GM23338 (cell line): ENCODE measurements around the gene CHAF1B. TPM values are rescaled to one million over a fixed set of nuclear protein-coding genes. Genes with fewer than 3 reads are reported as not detected.

Experiments used
- ATAC-seq: fragments of 200-7000 bp; cut with Tn5 transposase; 3 replicates; pipeline ENCODE4 v1.9.1; 2020
- DNase-seq: peaks from one replicate; pipeline ENCODE4 v3.0.0-alpha.2; 2015; ENCODE audit warnings: low spot score
- H2AFZ ChIP-seq: fragments of 200-600 bp; sonication (generic); 2 replicates; pipeline ENCODE4 v1.8.0; 2016; ENCODE audit warnings: antibody characterized with exemption, mild to moderate bottlenecking, moderate library complexity
- H3F3A ChIP-seq: fragments of 200-600 bp; sonication (generic); replicated peaks from 2 replicates; pipeline ENCODE4 v1.8.0; 2017; ENCODE audit warnings: antibody characterized with exemption, mixed run types, low read depth
- H3K27ac ChIP-seq: fragments of 200-600 bp; sonication (generic); 2 replicates; pipeline ENCODE4 v1.6.1; 2016; ENCODE audit warnings: low read depth
- H3K27me3 ChIP-seq: fragments of 200-600 bp; sonication (generic); 2 replicates; pipeline ENCODE4 v1.8.0; 2016; ENCODE audit warnings: mild to moderate bottlenecking, mixed run types, moderate library complexity; ENCODE audit not compliant: insufficient read depth
- H3K36me3 ChIP-seq: fragments of 200-600 bp; sonication (generic); 2 replicates; pipeline ENCODE4 v1.8.0; 2016; ENCODE audit warnings: mild to moderate bottlenecking; ENCODE audit not compliant: insufficient read depth
- H3K4me1 ChIP-seq: fragments of 200-600 bp; sonication (generic); 2 replicates; pipeline ENCODE4 v1.8.0; 2016; ENCODE audit warnings: mild to moderate bottlenecking, moderate library complexity; ENCODE audit not compliant: insufficient read depth
- H3K4me2 ChIP-seq: fragments of 200-600 bp; sonication (generic); 2 replicates; pipeline ENCODE4 v1.7.1; 2017; ENCODE audit warnings: mixed run types
- H3K4me3 ChIP-seq: fragments of 200-600 bp; sonication (generic); 2 replicates; pipeline ENCODE4 v1.6.1; 2016; ENCODE audit warnings: mixed run types
- H3K79me2 ChIP-seq: fragments of 200-600 bp; sonication (generic); replicated peaks from 2 replicates; pipeline ENCODE4 v1.8.0; 2017; ENCODE audit warnings: mild to moderate bottlenecking; ENCODE audit not compliant: insufficient read depth
- H3K9me2 ChIP-seq: fragments of 200-600 bp; sonication (generic); 2 replicates; pipeline ENCODE4 v1.8.0; 2017; ENCODE audit not compliant: insufficient read depth
- H4K20me1 ChIP-seq: fragments of 200-600 bp; sonication (generic); replicated peaks from 2 replicates; pipeline ENCODE4 v1.8.0; 2017; ENCODE audit warnings: mild to moderate bottlenecking; ENCODE audit not compliant: insufficient read depth
- H3K27ac Mint-ChIP-seq: 2 replicates; pipeline ENCODE4 v1.8.0; 2020; ENCODE audit warnings: inconsistent platforms, mild to moderate bottlenecking, moderate library complexity, mixed read lengths
- H3K27me3 Mint-ChIP-seq: 3 replicates; pipeline ENCODE4 v1.8.0; 2022; ENCODE audit warnings: low read depth, mild to moderate bottlenecking, moderate library complexity, mixed read lengths, inconsistent platforms; ENCODE audit not compliant: insufficient read depth, poor library complexity
- H3K36me3 Mint-ChIP-seq: 3 replicates; pipeline ENCODE4 v1.8.0; 2021; ENCODE audit warnings: low read depth, mild to moderate bottlenecking, inconsistent platforms, moderate library complexity, mixed read lengths
- H3K4me1 Mint-ChIP-seq: 3 replicates; pipeline ENCODE4 v1.8.0; 2020; ENCODE audit warnings: mild to moderate bottlenecking, inconsistent platforms, mixed read lengths
- H3K4me3 Mint-ChIP-seq: 3 replicates; pipeline ENCODE4 v1.8.0; 2021; ENCODE audit warnings: moderate library complexity, mild to moderate bottlenecking, inconsistent platforms, mixed read lengths
- H3K9me3 Mint-ChIP-seq: 3 replicates; pipeline ENCODE4 v1.8.0; 2020; ENCODE audit warnings: moderate library complexity, mild to moderate bottlenecking, inconsistent platforms, mixed read lengths
- CREB1 ChIP-seq: fragments of 250-450 bp; sonication (Bioruptor Pico); IDR thresholded peaks from 2 replicates; pipeline ENCODE4 v1.5.0; 2020; ENCODE audit warnings: low read depth, mild to moderate bottlenecking, moderate library complexity
- CTCF ChIP-seq, 2 experiments: fragments of 200-600 bp in 1 of 2; sonication (generic) in 1 of 2; conservative IDR thresholded peaks; 2 replicates each; pipeline versions ENCODE4 v1.5.1 to v1.6.1; 2016 to 2017; ENCODE audit warnings: antibody characterized with exemption in 2 of 2, low read depth in 2 of 2, mild to moderate bottlenecking in 2 of 2, moderate library complexity in 1 of 2
- ETS1 ChIP-seq: IDR thresholded peaks from 2 replicates; pipeline ENCODE4 v1.6.1; 2016; ENCODE audit warnings: antibody characterized with exemption
- EZH2 ChIP-seq: fragments of 200-600 bp; sonication (generic); IDR thresholded peaks from one replicate; pipeline ENCODE4 v1.8.0; 2017; ENCODE audit warnings: antibody characterized with exemption, mild to moderate bottlenecking, low read depth; ENCODE audit not compliant: unreplicated experiment
- JUNB ChIP-seq: IDR thresholded peaks from one replicate; pipeline ENCODE4 v1.6.1; 2016; ENCODE audit warnings: antibody characterized with exemption; ENCODE audit not compliant: unreplicated experiment
- NANOG ChIP-seq: IDR thresholded peaks from 2 replicates; pipeline ENCODE4 v1.6.1; 2016; ENCODE audit warnings: antibody characterized with exemption, borderline replicate concordance
- POLR2AphosphoS5 ChIP-seq: IDR thresholded peaks from 2 replicates; pipeline ENCODE4 v1.6.1; 2016; ENCODE audit warnings: antibody characterized with exemption, low read depth
- REST ChIP-seq: IDR thresholded peaks from one replicate; pipeline ENCODE4 v1.6.1; 2018; ENCODE audit warnings: antibody characterized with exemption; ENCODE audit not compliant: unreplicated experiment
- STAT1 ChIP-seq: IDR thresholded peaks from one replicate; pipeline ENCODE4 v1.6.1; 2016; ENCODE audit warnings: antibody characterized with exemption; ENCODE audit not compliant: unreplicated experiment
- ZNF114 ChIP-seq: fragments of 250-450 bp; sonication (Bioruptor Pico); IDR thresholded peaks from 2 replicates; pipeline ENCODE4 v1.5.0; 2020; ENCODE audit warnings: mild to moderate bottlenecking, moderate library complexity
- ZNF331 ChIP-seq: fragments of 250-450 bp; sonication (Bioruptor Pico); IDR thresholded peaks from 2 replicates; pipeline ENCODE4 v1.5.0; 2020; ENCODE audit warnings: low read depth, mild to moderate bottlenecking, moderate library complexity
- ZNF462 ChIP-seq: fragments of 250-450 bp; sonication (Bioruptor Pico); IDR thresholded peaks from 2 replicates; pipeline ENCODE4 v1.5.0; 2020; ENCODE audit warnings: mild to moderate bottlenecking, moderate library complexity
- polyA plus RNA-seq: library from polyadenylated mRNA; unstranded; fragments of >200 nt; fragmentation: Nextera tagmentation; extraction: Ambion mirVana; gene quantifications from 2 replicates; pipeline ENCODE4 v1.2.1, GENCODE V29; 2016
- total RNA-seq: library from RNA; depleted of rRNA; stranded (reverse); fragments of >200 nt; shearing (Covaris generic); gene quantifications from 2 replicates; pipeline ENCODE4 v1.2.3, GENCODE V29; 2014

Gene CHAF1B
- total and polyA plus RNA-seq, 2 experiments from 2014 or later = 7.9 to 13.1 TPM

- TF ChIP-seq ETS1 = no peak
Measured at GRCh38 chr21:36463204-36463603, 78.0 kb downstream of the CHAF1B start (continued).

GRCh38 chr21:36463991-36464390 lies 78.8 kb downstream of the CHAF1B start:
- Histone ChIP-seq H3K4me3 (no peak overlapping the region), H3K36me3 (no peaks in the 10 kb centered on the region), H2AFZ (0 out of 2 replicates have a peak overlapping the region, but pooled peaks have one; percentile 28), H3K79me2 (no peaks in the 10 kb centered on the region), H3K4me1 (no peaks in the 10 kb centered on the region), H3K9me2 (no peaks in the 10 kb centered on the region), H3K27me3 (no peaks in the 10 kb centered on the region), H3K4me2 (no peak overlapping the region), H3K27ac (no peak overlapping the region), H3F3A (no peaks in the 10 kb centered on the region), H4K20me1 (no peaks in the 10 kb centered on the region)
- H3K4me3 Mint-ChIP-seq = no peak overlapping the region
- H3K4me1 Mint-ChIP-seq = peaks cover 21% of the 10 kb centered on the region
- H3K27ac Mint-ChIP-seq = no peak overlapping the region
- DNase-seq (no peak), ATAC-seq (no peak)
- H3K36me3 Mint-ChIP-seq = no peaks in the 10 kb centered on the region
- peaks cover 2% of the 10 kb centered on the region for H3K27me3 Mint-ChIP-seq
- TF ChIP-seq REST (no peak), JUNB (no peak), NANOG (no peak), ETS1 (no peak), ZNF331 (CRISPR knock-in tag) (no peak), POLR2AphosphoS5 (no peak), CTCF (conservative IDR thresholded peaks at IDR 0.05; ENCODE audit: low read depth in 2 of 2) (no peak), ZNF462 (no peak), ZNF114 (CRISPR knock-in tag) (no peak), CREB1 (CRISPR knock-in tag) (no peak), EZH2 (no peak), STAT1 (no peak)
- no peaks in the 10 kb centered on the region for H3K9me3 Mint-ChIP-seq
